HepG2 (cell line): ENCODE data around the gene ADARB1. TPM values are rescaled to one million over a fixed set of nuclear protein-coding genes. Genes with fewer than 3 reads are reported as not detected.

Experiments
- ATAC-seq: fragments of 200-7000 bp; cut with Tn5 transposase; 3 replicates; pipeline ENCODE4 v1.9.1; 2020; ENCODE audit warnings: mild to moderate bottlenecking, moderate library complexity
- BruUV-seq: library from RNA; stranded (reverse); fragments of 400-500 nt; replicated peaks from 2 replicates; lab custom pipeline; 2021; lab: Mats Ljungman, UMichigan
- CTCF ChIA-PET: fragments of 300-600 bp; formaldehyde crosslinking; extraction: SDS; loops from one replicate; lab custom pipeline; 2021; ENCODE audit warnings: low total read pairs, inconsistent platforms, low intra/inter-chr PET ratio; lab: Yijun Ruan, JAX
- POLR2A ChIA-PET: fragments of 350-600 bp; sonication (Branson Sonifier 250); formaldehyde crosslinking; loops from one replicate; lab custom pipeline; 2020; ENCODE audit warnings: antibody characterized with exemption, inconsistent platforms; lab: Yijun Ruan, JAX
- DNase-seq: peaks from one replicate; pipeline ENCODE4 v3.0.0-alpha.2; 2015; ENCODE audit warnings: low spot score
- FAIRE-seq: peaks from 3 replicates; lab custom pipeline; 2011; peaks lifted over from hg19 to GRCh38; lab: Jason Lieb, UNC
- H2AFZ ChIP-seq: one replicate; pipeline ENCODE4 v1.6.1; 2011; ENCODE audit warnings: low read length, inconsistent platforms
- H3K27ac ChIP-seq: fragments of 300-600 bp; 3 replicates; pipeline ENCODE4 v1.8.0; 2011; ENCODE audit warnings: mixed run types, mild to moderate bottlenecking, mixed read lengths, low read length, inconsistent platforms; ENCODE audit not compliant: insufficient read depth; ENCODE audit errors: extremely low read length
- H3K27me3 ChIP-seq, 2 experiments: fragments of 200-600 bp in 1 of 2; 2 replicates in 1 of 2; 3 replicates in 1 of 2; pipeline versions ENCODE4 v1.6.0 to v1.8.0; 2011; ENCODE audit warnings: low read length in 2 of 2, mild to moderate bottlenecking in 2 of 2, moderate library complexity in 2 of 2, inconsistent platforms in 1 of 2; ENCODE audit not compliant: insufficient read depth in 2 of 2, control insufficient read depth in 1 of 2
- H3K36me3 ChIP-seq, 2 experiments: fragments of 200-600 bp in 1 of 2; replicated peaks in 1 of 2; 2 replicates in 1 of 2; 3 replicates in 1 of 2; pipeline versions ENCODE4 v1.5.1 to v1.8.0; 2011; ENCODE audit warnings: low read length in 2 of 2, inconsistent platforms in 1 of 2; ENCODE audit not compliant: insufficient read depth in 2 of 2, control insufficient read depth in 1 of 2
- H3K4me1 ChIP-seq: 2 replicates; pipeline ENCODE4 v1.5.1; 2012; ENCODE audit warnings: low read length, inconsistent platforms; ENCODE audit not compliant: insufficient read depth
- H3K4me2 ChIP-seq: 2 replicates; pipeline ENCODE4 v1.6.0; 2011; ENCODE audit warnings: low read depth, low read length, inconsistent platforms
- H3K4me3 ChIP-seq, 3 experiments: fragments of 200-600 bp in 1 of 3; sonication (generic), shearing (Covaris generic) in 1 of 3; replicated peaks in 1 of 3; 2 replicates each; pipeline ENCODE4 v1.5.1; 2011 to 2016; ENCODE audit warnings: low read length in 3 of 3, inconsistent platforms in 2 of 3, low read depth in 2 of 3, mild to moderate bottlenecking in 2 of 3, control low read depth in 1 of 3, mixed read lengths in 1 of 3; ENCODE audit not compliant: insufficient read depth in 1 of 3
- H3K79me2 ChIP-seq: one replicate; pipeline ENCODE4 v1.6.1; 2011; ENCODE audit warnings: low read length, inconsistent platforms; ENCODE audit not compliant: insufficient read depth
- H3K9ac ChIP-seq: 2 replicates; pipeline ENCODE4 v1.6.0; 2011; ENCODE audit warnings: mild to moderate bottlenecking, low read depth, low read length, inconsistent platforms; ENCODE audit not compliant: insufficient read depth
- H3K9me3 ChIP-seq: 2 replicates; pipeline ENCODE4 v1.5.1; 2012; ENCODE audit warnings: mild to moderate bottlenecking, low read length
- H4K20me1 ChIP-seq: 2 replicates; pipeline ENCODE4 v1.6.0; 2011; ENCODE audit warnings: inconsistent platforms, mild to moderate bottlenecking, low read length, moderate library complexity; ENCODE audit not compliant: insufficient read depth
- CCAR2 ChIP-seq: fragments of 200-400 bp; formaldehyde crosslinking; optimal IDR thresholded peaks from 2 replicates; pipeline ENCODE3; 2018; ENCODE audit warnings: low read depth, mild to moderate bottlenecking, low read length, moderate library complexity
- KLF6 ChIP-seq: IDR thresholded peaks from 2 replicates; pipeline ENCODE4 v1.8.0; 2016; ENCODE audit warnings: missing biosample characterization, missing genetic modification reagents
- NCOA2 ChIP-seq: sonication (generic); formaldehyde crosslinking; IDR thresholded peaks from 2 replicates; pipeline ENCODE4 v1.8.0; 2022; ENCODE audit warnings: inconsistent platforms
- SIX1 ChIP-seq: sonication (generic); formaldehyde crosslinking; IDR thresholded peaks from 2 replicates; pipeline ENCODE4 v1.4.0; 2020; ENCODE audit warnings: missing genetic modification reagents, borderline replicate concordance
- STAT5B ChIP-seq: sonication (generic); formaldehyde crosslinking; IDR thresholded peaks from 2 replicates; pipeline ENCODE4 v1.4.0; 2020; ENCODE audit warnings: missing genetic modification reagents
- ZC3H13 ChIP-seq: sonication (generic); formaldehyde crosslinking; IDR thresholded peaks from 2 replicates; pipeline ENCODE4 v1.8.1; 2023; ENCODE audit warnings: mild to moderate bottlenecking, missing genetic modification reagents, moderate library complexity
- ZNF761 ChIP-seq: sonication (generic); formaldehyde crosslinking; conservative IDR thresholded peaks from 2 replicates; pipeline ENCODE4 v1.4.0; 2020; ENCODE audit warnings: mild to moderate bottlenecking, missing genetic modification reagents
- WGBS: methylation state at CpG from one replicate; pipeline ENCODE4 v1.1.6; 2017; ENCODE audit warnings: low lambda C conversion rate; 5-methylcytosine and 5-hydroxymethylcytosine counted together
- in situ Hi-C: cut with HindIII; loops from 2 replicates; pipeline ENCODE4 v1.10.0; 2017; ENCODE audit warnings: low pct_unique_long_range_greater_than_20kb; ENCODE audit not compliant: extremely low pct_ligation_motif_present
- intact Hi-C: fragments of 100-400 bp; cut with micrococcal nuclease; formaldehyde crosslinking; loops from one replicate; pipeline ENCODE4 v1.10.0; 2022; ENCODE audit not compliant: unreplicated experiment
- polyA plus RNA-seq, 8 experiments: library from polyadenylated mRNA; depleted of rRNA in 3 of 8; stranded (reverse) in 7 of 8; unstranded in 1 of 8; fragments of >200 nt; fragmentation: Illumina TruSeq in 4 of 8; extraction: Trizol in 4 of 8; gene quantifications; 2 replicates each; pipeline versions ENCODE4 v1.2.1 to v1.2.3, GENCODE V29; 2011 to 2016; ENCODE audit warnings: low read depth in 4 of 8, missing spikeins in 1 of 8, mixed read lengths in 1 of 8; ENCODE audit not compliant: insufficient read depth in 1 of 8
- total RNA-seq, 5 experiments: library from RNA; depleted of rRNA; stranded (reverse); fragments of >200 nt; fragmentation: Illumina TruSeq; extraction: Trizol; gene quantifications; 2 replicates each; pipeline ENCODE4 v1.2.3, GENCODE V29; 2016; ENCODE audit warnings: low read depth in 1 of 5
- TF ChIP-seq, protein P1 (sequence below): sonication (generic); formaldehyde crosslinking; IDR thresholded peaks from 2 replicates; pipeline ENCODE4 v1.4.0; 2020; ENCODE audit warnings: missing genetic modification reagents, mild to moderate bottlenecking, borderline replicate concordance
- TF ChIP-seq, protein P2 (sequence below): sonication (generic); formaldehyde crosslinking; IDR thresholded peaks from 2 replicates; pipeline ENCODE4 v1.5.0; 2020; ENCODE audit warnings: missing genetic modification reagents, mild to moderate bottlenecking, borderline replicate concordance

The ADARB1 gene
- total and polyA plus RNA-seq, 2 of the 13 experiments (the other 11 are each of a cell fraction or from before 2014, with no cell fraction given) = 6.6 to 10.0 TPM

DNA sequence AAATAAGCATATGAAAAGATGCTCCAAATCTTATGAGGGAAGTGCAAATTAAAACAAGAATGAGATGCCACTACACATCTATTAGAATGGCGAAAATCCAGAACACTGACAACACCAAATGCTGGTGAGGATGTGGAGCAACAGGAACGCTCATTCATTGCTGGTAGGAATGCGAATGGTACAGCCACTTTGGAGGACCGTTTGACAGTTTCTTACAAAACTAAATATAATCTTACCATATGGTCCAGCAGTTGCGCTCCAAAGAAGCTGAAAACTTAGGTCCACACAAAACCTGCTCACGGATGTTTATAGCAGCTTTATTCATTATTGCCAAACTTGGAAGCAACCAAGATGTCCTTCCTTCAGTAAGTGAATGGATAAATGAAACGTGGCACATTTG lies 163.0 kb downstream of the ADARB1 start:
- intact Hi-C loops = no loop called here
- FAIRE-seq = no peak
- no TSS peak for BruUV-seq

More for the DNA sequence above, 163.0 kb downstream of the ADARB1 start:
- H2AFZ ChIP-seq = no peak overlapping the region
- no peak overlapping the region for H3K9ac ChIP-seq
- no peaks in the 10 kb centered on the region for H3K79me2 ChIP-seq
- no peak for DNase-seq
- no peak overlapping the region for H3K4me2 ChIP-seq
- H3K27ac ChIP-seq = no peak overlapping the region
- 34% methylated on average over 7 of the region's 7 CpGs for WGBS
- POLR2A ChIA-PET = no interaction called here
- TF ChIP-seq SIX1 (CRISPR knock-in tag) (no peak), NCOA2 (CRISPR knock-in tag) (no peak), STAT5B (CRISPR knock-in tag) (no peak), ZC3H13 (CRISPR knock-in tag) (no peak), CCAR2 (no peak), ZNF761 (CRISPR knock-in tag) (no peak), KLF6 (no peak)
- TF ChIP-seq, protein P1, sequence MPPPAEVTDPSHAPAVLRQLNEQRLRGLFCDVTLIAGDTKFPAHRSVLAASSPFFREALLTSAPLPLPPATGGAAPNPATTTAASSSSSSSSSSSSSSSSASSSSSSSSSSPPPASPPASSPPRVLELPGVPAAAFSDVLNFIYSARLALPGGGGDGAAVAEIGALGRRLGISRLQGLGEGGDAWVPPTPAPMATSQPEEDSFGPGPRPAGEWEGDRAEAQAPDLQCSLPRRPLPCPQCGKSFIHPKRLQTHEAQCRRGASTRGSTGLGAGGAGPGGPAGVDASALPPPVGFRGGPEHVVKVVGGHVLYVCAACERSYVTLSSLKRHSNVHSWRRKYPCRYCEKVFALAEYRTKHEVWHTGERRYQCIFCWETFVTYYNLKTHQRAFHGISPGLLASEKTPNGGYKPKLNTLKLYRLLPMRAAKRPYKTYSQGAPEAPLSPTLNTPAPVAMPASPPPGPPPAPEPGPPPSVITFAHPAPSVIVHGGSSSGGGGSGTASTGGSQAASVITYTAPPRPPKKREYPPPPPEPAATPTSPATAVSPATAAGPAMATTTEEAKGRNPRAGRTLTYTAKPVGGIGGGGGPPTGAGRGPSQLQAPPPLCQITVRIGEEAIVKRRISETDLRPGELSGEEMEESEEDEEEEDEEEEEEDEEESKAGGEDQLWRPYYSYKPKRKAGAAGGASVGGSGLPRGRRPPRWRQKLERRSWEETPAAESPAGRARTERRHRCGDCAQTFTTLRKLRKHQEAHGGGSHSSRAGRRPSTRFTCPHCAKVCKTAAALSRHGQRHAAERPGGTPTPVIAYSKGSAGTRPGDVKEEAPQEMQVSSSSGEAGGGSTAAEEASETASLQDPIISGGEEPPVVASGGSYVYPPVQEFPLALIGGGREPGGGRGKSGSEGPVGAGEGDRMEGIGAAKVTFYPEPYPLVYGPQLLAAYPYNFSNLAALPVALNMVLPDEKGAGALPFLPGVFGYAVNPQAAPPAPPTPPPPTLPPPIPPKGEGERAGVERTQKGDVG = no peak
- TF ChIP-seq, protein P2, sequence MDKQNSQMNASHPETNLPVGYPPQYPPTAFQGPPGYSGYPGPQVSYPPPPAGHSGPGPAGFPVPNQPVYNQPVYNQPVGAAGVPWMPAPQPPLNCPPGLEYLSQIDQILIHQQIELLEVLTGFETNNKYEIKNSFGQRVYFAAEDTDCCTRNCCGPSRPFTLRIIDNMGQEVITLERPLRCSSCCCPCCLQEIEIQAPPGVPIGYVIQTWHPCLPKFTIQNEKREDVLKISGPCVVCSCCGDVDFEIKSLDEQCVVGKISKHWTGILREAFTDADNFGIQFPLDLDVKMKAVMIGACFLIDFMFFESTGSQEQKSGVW = no peak
- H3K4me1 ChIP-seq = no peaks in the 10 kb centered on the region
- H3K9me3 ChIP-seq = no peaks in the 10 kb centered on the region
- in situ Hi-C loops = no loop called here
- CTCF ChIA-PET = no interaction called here
- H3K27me3 ChIP-seq = peaks cover 0 to 12% of the 10 kb centered on the region in 2 experiments; a peak in 2 of 5 replicates
- no peak overlapping the region for H3K4me3 ChIP-seq
- H4K20me1 ChIP-seq = no peaks in the 10 kb centered on the region
- H3K36me3 ChIP-seq = no peaks in the 10 kb centered on the region
- no peak for ATAC-seq
